K562 (cell line): Measurements from ENCODE around the gene RHBDD1.

ENCODE experiments used
- KDM4B ChIP-seq, 2 experiments: fragments of 450-650 bp in 1 of 2; sonication (generic) in 1 of 2; IDR thresholded peaks; 2 replicates each; pipeline ENCODE4 v1.6.1; 2016 to 2017; ENCODE audit warnings: borderline replicate concordance in 2 of 2, antibody characterized with exemption in 1 of 2, low read depth in 1 of 2, mild to moderate bottlenecking in 1 of 2
- SOX6 ChIP-seq: fragments of 450-650 bp; IDR thresholded peaks from 2 replicates; pipeline ENCODE4 v1.6.1; 2014; ENCODE audit warnings: mild to moderate bottlenecking
- TCF7L2 ChIP-seq: fragments of 150-350 bp; IDR thresholded peaks from 2 replicates; pipeline ENCODE4 v1.6.1; 2016; ENCODE audit warnings: low read depth, mild to moderate bottlenecking, low read length, moderate library complexity
- ZNF766 ChIP-seq: fragments of 200-800 bp; sonication (Bioruptor generic); conservative IDR thresholded peaks from 2 replicates; pipeline ENCODE4 v1.6.1; 2016; ENCODE audit warnings: missing genetic modification characterization, missing compliant biosample characterization
- TF ChIP-seq, protein P1 (sequence below): sonication (generic); formaldehyde crosslinking; IDR thresholded peaks from 2 replicates; pipeline ENCODE4 v1.8.0; 2022; ENCODE audit warnings: mild to moderate bottlenecking, low read depth, missing genetic modification reagents
- TF ChIP-seq, protein P2 (sequence below): sonication (generic); formaldehyde crosslinking; IDR thresholded peaks from 2 replicates; pipeline ENCODE4 v1.5.0; 2020; ENCODE audit warnings: missing genetic modification reagents
- TF ChIP-seq, protein P3 (sequence below): IDR thresholded peaks from 2 replicates; pipeline ENCODE4 v1.6.1; 2016; ENCODE audit warnings: missing genetic modification characterization, missing compliant biosample characterization

DNA sequence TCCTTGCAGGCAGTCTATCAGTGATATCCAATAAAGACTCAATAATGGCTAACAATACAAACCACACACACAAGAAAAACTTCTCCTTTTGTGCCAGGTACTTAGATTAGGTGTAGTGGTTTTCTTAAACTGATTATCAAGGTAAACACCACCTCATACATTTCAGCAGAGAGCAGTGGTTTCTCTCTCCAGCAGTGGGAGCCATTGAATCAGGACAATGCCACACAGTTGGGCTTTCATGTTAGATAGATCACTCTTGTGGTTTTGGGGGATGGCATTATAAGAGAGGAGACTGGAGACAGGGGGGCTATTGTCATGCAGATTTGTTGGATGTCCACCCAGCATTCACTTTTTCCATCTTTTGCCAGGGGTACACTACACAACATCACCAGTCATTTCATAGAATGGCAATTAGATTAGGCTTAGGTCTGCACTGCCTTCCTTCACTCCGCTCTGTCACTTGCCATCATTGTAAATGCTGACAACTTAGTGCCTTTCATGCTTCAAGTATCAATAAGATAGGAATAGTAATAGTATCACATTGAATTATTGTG lies 22.6 kb upstream of the RHBDD1 start:
- TF ChIP-seq, protein P1, sequence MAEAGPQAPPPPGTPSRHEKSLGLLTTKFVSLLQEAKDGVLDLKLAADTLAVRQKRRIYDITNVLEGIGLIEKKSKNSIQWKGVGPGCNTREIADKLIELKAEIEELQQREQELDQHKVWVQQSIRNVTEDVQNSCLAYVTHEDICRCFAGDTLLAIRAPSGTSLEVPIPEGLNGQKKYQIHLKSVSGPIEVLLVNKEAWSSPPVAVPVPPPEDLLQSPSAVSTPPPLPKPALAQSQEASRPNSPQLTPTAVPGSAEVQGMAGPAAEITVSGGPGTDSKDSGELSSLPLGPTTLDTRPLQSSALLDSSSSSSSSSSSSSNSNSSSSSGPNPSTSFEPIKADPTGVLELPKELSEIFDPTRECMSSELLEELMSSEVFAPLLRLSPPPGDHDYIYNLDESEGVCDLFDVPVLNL (CRISPR knock-in tag): no peak
- TF ChIP-seq KDM4B (IDR thresholded peaks at IDR 0.05; ENCODE audit: borderline replicate concordance in 2 of 2, low read depth in 1 of 2) (no peak), ZNF766 (no peak), SOX6 (no peak), TCF7L2 (no peak)
- TF ChIP-seq, protein P2, sequence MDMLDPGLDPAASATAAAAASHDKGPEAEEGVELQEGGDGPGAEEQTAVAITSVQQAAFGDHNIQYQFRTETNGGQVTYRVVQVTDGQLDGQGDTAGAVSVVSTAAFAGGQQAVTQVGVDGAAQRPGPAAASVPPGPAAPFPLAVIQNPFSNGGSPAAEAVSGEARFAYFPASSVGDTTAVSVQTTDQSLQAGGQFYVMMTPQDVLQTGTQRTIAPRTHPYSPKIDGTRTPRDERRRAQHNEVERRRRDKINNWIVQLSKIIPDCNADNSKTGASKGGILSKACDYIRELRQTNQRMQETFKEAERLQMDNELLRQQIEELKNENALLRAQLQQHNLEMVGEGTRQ (CRISPR knock-in tag): no peak
- TF ChIP-seq, protein P3, sequence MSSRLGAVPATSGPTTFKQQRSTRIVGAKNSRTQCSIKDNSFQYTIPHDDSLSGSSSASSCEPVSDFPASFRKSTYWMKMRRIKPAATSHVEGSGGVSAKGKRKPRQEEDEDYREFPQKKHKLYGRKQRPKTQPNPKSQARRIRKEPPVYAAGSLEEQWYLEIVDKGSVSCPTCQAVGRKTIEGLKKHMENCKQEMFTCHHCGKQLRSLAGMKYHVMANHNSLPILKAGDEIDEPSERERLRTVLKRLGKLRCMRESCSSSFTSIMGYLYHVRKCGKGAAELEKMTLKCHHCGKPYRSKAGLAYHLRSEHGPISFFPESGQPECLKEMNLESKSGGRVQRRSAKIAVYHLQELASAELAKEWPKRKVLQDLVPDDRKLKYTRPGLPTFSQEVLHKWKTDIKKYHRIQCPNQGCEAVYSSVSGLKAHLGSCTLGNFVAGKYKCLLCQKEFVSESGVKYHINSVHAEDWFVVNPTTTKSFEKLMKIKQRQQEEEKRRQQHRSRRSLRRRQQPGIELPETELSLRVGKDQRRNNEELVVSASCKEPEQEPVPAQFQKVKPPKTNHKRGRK: no peak
